Activated gamma-delta T cell treated with anti-CD3 and anti-CD28 coated beads, Interleukin-2, amount 50 U/mL, for 16 hours (primary cell): Measurements from ENCODE around the gene FERMT3.
A peak's percentile ranks its signal among the peaks of the same experiment; 100 is the strongest.
"Not testable (repeated sequence)": the region's sequence is repeated elsewhere in the genome, so short reads cannot be mapped to it uniquely, and the experiment has no call there.

Source experiments
- DNase-seq: peaks from one replicate; pipeline ENCODE4 v3.0.0-alpha.2; 2020; ENCODE audit warnings: low read depth

The FERMT3 gene

DNA sequence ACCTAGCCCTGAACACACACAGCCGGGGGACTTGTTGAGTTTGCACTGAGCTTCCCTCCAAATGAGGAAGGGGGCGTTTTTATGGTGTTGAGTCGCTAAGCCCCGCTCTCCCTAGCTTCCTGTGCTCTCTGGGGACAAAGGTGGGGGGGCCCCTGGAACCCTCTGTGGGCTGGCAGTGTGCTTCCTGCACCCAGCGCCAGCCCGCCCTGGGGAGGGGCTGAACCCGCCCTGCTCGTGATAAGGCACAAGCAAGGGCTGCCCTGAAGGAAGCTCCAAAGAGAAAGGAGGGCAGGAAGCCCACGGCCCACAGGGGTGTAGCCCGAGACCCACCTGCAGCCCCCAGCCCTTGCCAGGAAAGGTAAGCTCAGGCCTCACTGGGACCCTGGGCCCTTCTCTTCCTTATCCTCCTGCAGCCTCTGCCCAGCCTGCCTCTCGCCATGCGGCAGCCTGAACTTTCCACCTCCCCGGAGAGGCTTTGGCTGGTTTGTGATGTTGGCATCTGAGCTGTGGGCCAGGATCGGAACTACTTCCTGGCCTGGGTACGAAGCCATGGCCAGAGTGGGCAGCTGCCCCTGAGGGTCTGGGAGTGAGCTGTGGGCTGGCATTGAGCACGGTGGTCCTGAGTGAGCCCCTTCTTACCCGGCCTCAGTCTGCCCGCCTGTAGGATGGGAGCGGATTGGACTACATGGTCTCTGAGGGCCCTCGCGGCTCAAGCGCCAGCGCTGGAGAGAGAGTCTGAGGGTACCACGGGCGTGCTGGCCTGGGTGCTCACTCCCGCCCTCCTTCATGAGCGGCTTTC is at the start of gene FERMT3:
Gene FERMT3, plus strand, starts transcription at position 265 of the 799 bp plus-strand sequence. CDS start 644 bp downstream, outside the sequence.
- DNase-seq = peak; percentile 49

DNA sequence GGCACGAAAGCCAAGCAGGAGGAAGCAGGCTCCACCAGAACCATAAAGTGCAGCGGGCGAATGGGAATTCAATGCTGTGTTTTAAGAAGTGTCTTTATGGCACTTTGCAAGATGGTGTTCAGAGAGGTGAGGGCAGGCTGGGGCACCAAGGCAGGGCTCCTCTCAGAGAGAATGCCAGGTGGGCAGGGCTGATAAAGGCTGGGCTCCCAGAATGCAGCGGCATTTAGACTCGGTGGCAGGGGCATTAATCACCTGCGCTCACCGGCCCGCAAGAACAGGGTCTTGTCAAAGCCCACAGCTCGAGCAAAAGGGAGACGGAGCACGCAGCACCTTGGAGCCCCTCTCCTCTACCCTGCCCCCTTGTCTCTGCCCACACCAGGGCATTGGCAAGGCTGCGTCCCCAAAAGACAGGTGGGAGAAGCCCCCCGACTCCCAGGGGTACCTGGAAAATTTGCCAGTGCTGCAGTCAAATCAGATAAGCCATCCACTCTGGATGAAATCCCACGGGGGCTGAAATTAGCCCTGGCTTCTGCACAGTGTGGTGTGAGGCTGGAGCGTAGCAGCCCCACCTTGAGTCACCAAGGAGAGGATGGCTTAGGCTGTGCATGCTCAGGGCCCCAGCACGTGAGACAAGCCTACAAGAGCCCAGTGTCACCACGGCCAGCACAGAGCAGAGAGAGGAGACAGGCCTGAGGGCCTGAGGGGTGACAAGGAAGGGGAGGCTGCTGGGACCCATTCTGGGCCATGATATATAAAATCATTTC is 48.7 kb upstream of the FERMT3 start:
- DNase-seq = no peak

DNA sequence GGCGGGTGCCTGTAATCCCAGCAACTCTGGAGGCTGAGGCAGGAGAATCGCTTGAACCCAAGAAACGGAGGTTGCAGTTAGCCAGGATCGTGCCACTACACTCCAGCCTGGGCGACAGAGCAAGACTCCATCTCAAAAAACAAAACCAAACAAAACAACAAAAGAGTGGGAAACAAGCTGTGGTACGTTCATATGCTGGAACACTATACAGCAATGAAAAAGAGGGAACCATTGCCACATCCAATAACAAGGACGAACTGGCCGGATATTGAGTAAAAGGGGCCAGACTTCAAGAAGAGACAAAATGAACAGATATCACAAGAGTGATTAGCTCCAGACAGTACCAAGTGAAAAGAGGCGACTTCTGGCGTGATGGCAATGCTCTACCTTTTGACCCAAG is 45.5 kb upstream of the FERMT3 start:
- no peak for DNase-seq

DNA sequence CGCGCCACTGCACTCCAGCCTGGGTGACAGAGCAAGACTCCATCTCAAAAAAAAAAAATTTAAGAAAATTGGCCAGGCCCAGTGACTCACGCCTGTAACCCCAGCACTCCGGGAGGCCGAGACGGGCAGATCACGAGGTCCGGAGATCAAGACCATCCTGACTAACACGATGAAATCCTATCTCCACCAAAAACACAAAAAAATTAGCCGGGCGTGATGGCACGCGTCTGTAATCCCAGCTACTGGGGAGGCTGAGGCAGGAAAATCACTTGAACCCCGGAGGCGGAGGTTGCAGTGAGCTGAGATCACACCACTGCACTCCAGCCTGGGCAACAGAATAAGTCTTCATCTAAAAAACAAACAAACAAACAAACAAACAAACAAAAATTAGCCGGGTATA is 43.8 kb upstream of the FERMT3 start:
- not testable (repeated sequence) for DNase-seq

DNA sequence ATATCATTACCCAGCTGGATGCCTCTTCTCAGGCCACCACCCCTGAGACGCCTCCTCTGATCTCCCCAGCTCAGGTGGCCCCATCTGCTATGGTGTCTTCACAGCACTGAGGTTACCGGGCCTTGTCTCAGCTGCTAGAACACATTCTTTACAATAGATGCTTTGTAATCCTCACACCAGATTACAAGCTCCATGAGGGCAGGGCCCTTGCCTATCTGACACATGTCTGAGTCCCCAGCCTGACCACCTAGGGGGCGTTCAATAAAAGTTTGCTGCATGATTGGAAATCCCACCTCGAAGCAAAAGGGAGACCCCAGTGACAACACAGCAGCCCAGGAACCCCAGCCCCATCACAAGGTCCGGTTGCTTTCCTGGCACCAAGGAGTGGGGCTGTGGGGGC is 42.6 kb upstream of the FERMT3 start:
- no peak for DNase-seq

DNA sequence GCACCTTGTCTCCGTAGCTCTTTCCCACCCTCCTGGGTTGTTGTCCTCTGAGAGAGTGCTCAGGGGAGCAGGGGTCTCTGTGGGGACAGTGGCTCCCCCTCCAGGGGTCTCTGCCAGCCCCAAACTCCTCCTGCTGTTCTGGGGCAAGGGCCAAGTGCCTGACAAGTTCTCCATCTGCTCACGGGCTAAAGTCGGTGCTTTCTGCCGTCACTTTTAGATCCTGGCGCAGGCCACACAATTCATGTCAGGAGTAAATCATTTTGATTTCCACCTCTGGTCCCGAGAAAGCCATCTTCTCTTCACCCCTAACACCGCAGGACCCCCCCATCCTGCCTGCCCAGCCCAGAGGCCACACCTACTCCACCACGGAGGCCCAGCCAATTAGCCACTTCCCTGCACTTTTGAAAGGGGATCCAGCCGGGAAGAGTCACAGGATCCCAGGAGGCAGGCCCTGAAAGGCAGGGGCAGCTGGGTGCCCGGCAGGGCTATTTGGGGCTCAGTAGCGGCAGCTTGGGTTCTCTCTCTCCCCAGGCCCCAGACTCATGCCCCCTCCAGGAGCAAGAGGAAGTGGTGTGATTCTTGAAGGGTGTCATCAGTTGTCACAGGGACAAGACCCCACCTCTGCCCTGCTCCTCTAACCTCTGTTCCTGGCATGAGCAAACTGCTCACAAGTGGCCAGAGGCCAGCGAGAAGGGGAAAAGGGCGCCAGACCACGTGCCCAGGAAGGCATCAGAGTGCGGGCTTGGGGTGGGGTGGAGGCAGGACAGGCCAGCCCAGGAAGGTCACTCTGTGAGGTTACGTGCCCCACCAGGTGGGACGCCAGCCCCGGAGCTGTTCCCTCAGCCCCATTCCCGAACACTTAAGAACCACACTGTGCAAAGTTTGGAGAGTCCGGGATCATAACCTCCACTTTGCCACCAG is 41.9 kb upstream of the FERMT3 start:
- DNase-seq = no peak

DNA sequence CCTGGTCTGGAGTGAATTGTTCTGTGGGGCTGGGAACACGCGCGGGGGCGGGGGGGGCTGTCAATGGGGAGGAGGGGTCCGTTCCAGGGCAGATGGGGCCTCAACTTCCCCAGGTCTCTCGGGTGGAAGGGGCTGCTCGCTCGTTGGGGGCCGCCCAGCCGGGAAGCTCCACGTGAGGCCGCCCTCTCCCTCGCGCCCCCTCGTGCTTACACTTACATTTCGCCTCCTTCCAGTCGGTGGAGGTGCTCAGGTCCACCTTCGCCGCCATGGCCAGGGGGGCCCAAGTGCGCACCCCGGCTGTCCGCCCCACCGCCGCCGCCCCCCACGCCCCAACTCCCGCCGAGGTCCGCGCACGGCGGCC is 41.1 kb upstream of the FERMT3 start:
- no peak for DNase-seq

DNA sequence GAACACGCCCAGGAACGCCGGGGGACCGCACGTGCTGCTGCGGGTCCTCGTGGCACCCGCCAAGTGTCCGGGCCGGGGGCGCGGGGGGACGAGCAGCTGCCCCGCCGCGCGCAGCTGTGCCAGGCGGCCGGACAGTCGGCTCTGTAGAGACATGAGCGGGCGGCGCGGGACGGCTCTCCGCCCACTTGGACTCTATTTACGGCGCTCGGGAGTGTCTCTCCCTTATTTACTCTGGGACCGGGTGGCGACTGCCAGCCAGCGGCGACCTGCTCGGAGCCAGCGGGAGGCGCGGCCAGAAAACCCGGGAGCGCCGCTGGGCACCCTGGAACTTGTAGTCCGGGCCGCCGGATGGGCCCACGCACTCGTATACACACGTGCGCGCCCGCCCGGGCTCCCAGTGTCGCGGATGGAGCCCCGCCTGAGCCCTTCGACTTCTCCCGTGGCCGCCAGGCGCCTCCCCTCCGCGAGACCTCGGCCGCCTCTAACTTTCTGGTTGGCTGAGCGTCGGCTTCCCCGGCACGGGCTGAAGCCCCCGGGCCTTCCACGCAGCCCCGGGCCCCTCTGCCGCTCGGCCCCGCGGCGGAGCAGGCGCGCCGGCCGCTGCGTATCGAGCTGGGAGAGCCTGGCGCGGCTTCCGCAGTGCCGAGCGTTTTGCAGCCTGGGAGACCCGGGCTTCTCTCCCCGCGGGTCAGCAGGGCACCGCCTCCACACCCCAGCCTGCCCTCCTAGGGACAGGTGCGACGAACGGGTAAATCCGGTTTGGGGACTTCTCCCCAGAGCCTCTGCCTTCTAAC is 40.5 kb upstream of the FERMT3 start, which contains the start of gene MACROD1:
Gene MACROD1, minus strand, starts transcription at position 272 of the 794 bp plus-strand sequence. Its CDS starts 119 bp downstream, at position 153.
- peak; percentile 57 for DNase-seq

DNA sequence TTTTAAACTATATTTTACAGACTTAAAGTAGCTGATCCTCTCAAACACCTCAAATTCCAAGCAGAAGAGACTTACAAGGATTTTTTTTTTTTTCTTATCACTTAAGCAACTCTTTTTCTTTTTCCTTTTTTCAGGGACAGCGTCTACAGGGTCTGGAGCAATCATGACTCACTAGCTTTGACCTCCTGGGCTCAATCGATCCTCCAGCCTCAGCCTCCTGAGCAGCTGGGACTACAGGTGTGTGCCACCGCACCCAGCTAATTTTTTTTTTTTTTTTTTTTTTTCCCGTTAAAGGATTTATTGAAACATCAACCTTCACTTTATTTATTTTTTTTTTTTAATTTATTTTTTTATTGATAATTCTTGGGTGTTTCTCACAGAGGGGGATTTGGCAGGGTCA is 36.1 kb upstream of the FERMT3 start:
- DNase-seq = no peak

DNA sequence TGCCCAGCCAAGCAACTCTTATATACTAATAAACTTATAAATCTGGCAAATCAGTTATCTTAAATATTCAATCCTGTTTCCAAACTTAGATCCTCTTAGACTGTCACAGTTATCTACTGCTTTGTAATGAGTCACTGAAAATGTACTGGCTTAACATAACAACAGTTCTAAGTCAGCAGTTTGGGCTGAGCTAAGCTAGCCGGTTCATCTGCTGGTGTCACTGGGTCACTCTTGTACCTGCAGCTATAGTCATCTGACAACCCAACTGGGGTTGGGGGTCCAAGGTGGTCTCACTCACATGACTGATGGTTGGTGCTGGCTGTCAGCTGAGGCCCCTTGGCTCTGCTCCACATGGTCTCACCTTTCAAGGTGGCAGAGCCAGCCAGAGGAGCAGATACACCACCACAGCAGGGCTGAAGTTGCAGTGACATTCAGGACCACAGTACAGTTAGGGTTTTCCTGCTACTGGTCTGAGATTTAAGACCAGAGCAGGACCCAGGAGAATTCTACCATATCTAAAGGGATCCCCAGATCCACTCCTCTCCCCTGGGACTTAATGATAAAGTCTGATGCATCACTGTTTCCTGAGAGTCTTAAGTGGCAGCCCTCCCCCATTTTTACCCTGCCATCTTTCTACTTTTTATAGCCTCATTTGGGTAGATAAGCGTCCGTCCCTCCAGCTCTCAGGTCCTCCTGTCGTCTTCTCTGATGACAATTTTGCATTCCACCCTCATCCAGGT is 32.7 kb upstream of the FERMT3 start:
- no peak for DNase-seq

DNA sequence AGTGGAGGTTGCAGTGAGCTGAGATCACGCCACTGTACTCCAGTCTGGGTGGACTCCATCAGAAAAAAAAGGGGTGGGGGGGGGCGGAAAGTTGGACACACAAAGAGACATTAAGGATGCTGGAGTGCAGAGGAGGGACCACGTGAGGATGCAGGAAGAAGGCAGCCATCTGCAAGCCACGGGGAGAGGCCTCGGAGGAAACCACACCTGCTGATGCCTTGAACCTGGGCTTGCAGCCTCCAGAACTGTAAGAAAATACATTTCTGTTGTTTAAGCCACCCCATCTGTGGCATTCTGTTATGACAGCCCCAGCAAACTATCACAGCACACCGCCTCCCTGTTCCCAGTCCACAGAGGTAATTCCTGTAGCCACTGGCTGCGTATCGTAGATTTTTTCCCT is 29.8 kb upstream of the FERMT3 start:
- DNase-seq = no peak

DNA sequence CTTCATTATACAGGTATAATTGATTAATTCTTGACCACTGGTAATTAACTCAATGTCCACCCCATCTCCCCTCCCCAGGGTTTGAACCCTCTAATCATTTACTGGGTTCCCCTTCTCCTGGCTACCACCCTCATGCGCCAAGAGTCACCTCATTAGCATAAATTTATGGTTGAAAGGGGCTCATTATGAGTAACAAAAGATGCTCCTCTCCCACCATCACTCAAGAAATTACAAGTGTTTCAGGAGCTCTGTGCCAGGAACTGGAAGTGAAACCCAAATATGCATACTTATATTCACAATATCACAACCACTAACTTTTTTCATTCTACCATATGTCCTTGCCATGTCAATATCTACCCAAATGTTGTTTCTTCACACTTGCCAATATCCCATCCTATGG is 28.3 kb upstream of the FERMT3 start:
- no peak for DNase-seq

DNA sequence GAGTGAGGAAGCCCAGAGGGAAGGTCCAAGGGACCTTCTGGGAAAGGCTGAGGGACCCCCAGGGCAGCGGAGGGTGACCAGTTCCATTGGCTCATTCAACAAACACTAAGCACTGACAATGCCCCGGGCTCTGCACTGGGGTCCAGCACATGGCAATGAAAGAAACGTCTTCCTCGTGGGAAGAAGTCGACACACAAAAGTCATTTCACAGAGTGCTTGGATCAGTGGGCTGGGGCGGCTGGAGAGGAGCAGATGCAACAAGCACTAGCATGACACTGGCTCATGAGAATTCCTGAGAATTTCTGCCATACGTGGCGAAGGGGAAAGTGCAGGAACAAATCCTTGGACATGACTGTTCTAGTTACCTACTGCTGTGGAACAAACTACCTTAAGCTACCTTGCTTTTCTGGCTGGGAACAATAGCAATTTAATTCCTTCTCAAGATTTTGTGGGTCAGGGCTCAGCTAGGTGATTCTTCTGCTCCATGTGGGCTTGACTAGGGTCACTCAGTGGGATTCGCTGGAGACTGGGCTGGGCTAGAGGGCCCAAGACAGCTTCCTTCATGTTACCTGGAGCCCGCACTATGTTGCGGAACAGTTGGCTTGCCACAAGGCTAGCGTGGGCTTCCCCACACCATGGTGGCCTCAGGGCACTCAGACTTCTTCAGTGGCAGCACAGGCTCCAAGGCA is 27.4 kb upstream of the FERMT3 start:
- no peak for DNase-seq

DNA sequence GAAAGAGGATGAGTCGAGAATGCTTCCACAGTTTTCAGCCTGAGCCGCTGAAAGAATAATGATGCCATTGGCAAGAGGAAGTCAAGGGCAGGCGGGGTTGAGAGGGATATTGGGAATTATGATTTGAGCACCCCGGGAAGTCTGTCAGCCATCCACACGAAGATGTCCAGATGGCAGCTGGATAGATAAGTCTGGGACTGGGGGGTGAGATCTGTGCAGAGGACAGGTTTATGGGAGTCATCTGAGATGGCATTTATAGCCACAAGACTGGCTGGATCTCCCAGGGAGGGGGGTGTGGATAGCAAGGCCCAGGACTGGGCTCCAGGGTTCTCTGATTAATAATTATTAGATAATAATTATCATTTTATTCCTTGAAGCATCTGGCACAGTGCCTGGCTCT is 25.6 kb upstream of the FERMT3 start:
- DNase-seq = no peak

DNA sequence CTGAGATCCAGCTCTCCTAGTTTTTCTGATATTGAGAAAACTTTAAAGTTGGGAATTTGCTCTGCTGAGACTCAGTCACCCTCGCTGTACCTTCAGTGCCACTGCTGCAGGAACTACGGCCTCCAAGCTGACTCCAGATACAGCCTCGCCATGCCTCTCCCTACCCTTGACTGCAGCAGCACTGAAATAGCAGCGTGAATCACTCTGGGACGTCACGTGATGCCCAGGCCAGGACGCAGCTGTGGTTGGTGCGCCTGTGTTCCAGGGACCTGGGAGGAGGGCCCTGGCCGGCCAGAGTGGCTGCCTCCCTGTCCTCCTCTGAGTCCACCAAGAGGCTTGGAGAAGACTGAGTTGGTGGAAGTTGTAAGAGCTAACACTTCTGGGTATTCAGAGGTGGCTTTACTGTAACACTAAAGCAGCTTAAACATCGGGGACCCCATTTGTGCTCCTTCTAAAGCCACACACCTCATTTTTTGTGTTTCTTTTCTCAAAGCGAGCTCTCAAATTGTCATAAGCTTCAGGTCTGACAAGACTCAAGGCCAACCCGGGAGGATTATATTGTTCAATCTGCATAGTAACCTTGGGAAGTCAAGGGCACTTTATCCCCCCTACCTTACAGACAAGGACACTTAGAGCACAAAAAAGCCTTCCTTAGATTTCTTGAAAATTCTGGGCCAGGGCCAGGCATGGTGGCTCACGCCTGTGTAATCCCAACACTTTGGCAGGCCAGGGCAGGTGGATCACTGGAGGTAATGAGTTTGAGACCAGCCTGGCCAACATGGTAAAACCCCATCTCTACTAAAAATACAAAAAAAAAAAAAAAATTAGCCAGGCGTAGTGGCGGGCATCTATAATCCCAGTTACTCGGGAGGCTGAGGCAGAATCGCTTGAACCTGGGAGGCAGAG is 24.8 kb upstream of the FERMT3 start:
- no peak for DNase-seq

DNA sequence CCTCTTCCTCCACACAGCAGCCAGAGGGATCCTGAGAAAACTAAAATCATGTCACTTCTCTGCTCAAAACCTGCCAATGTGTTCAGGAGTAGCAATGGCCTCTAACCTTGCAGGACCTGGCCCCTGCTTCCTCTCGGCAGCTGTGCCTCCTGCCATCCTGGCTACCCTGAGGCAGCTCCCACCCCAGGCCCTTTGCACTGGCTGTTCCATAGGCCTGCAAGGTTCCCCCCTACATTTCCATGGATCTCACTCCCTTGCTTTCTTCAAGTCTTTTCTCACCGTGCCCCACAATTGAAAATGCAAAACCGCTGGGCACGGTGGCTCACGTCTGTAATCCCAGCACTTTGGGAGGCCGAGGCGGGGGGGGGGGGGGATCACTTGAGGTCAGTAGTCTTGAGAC is 22.6 kb upstream of the FERMT3 start:
- no peak for DNase-seq

DNA sequence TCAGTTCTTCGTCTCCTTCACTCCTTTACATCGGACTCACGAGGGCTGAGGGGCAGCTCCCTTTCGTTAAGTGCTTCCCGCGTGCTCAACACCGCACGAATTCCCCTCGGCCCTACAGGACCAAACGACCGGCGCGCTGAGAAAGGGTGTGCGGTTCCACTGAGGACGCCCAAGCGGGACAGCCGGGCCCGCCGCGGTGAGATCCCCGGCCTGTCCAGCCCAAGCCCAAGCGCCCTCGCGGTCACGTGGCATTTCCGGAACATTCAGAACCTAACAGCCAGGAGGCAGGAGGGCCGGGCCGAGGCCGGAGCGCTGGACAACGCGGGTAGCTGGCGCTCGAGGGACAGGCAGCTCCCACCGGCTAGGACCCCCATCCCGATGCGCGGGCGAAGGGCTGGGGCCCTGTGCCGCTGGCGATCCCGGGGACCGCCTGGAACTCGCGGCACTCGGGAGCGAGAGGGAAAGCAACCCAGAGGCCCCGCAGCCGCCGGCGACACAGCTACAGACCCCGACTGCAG is 21.3 kb upstream of the FERMT3 start:
- DNase-seq = no peak

DNA sequence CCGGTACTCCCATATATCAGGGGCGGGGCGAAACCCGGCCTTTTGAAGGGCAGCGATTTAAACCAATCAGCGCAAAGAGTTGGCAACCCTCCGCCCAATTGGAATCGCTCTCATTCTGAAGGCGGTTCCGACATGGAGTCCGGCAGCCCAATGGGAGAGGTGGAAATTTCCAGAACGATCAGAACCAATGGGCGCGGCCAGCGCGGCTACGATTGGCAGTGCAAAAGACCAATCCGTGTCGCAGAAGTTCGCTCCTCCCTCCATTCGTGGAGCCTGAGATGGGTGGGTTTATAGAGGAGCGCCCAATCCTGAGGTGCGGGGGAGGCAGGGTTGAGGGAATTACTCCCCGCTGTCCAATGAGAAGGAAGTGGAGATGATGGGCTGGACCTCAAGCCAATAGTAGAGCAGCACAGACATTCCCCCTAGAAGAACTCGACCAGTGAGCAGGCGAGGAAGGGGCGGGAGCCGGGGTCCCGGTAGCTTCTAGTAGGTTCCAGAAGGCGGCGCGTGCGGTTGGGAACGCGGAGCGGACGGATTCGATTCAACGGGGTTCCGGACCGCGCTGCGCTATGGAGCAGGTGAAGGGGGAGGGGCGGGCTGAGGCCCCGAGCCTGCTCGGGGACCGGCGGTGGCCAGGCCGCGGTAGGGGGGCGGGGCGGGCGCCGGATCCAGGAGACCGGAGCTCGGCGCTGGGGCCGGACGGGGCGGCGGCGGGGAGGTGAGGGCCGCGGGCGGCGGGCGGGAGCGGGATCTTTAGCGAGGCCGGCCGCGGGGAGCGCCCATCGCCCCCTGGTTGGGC is 20.6 kb upstream of the FERMT3 start, which contains the start of gene STIP1:
Gene STIP1, plus strand, starts transcription at position 479 of the 799 bp plus-strand sequence. Its CDS starts 91 bp downstream, at position 570.
- DNase-seq = peak; percentile 98
